ENCODE results near the gene TCF3. TPM values are rescaled to one million over a fixed set of nuclear protein-coding genes. Genes with fewer than 3 reads are reported as not detected.
A peak's percentile ranks its signal among the peaks of the same experiment; 100 is the strongest.

TCF3 gene
- total RNA-seq, 1 experiment from 2014 or later = 128 TPM

DNA sequence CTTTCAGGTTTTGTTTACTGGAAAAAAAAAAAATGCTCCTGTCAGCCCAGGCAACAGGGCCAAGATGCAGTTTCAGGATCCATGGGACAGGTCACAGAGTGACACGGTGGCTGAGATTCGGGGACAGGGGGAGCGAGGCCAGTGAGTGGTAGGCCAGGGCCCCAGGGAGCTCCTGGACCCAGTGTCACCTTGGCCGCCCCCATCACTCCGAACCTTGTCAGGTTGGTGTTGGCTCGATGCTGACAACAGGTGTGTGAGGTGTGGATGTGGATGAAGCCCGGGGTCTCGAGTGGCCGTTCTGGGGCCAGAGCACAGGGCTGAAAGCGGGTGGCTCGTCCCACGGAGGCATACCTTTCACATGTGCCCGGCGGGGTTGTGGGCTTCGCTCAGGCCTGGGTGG lies 41.1 kb downstream of the TCF3 start:
- DNase-seq (ENCODE audit: low read depth in 1 of 2, low spot score in 2 of 2) = no peak
- H3K4me3 ChIP-seq = no peak overlapping the region

DNA sequence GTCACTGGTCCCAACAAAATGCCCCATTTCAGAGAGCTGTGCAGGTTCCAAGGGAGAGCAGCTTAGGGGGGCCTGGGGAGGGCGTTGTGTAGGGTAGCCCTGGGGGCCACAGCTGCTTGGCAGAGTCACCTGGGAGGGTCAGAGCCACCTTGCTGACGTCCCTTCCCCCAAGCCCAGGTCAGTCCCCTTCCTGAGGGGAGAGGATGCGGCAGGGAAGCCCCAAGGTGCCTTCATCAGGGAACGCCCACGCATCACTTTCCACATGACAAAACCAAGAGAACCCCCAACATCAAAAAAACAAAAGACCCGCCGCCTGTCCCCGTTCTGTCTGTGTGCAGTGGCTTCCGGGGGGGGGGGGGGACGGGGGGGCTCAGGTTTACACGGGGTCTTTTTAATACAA lies 41.8 kb downstream of the TCF3 start:
- Histone ChIP-seq H3K4me3 (no peak overlapping the region), H3K36me3 (peaks cover 40% of the 10 kb centered on the region), H3K9me3 (replicated peaks) (no peaks in the 10 kb centered on the region), H3K27me3 (replicated peaks) (no peaks in the 10 kb centered on the region), H3K27ac (no peak overlapping the region), H3K4me1 (replicated peaks) (peaks cover 8% of the 10 kb centered on the region)
- no peak for DNase-seq (ENCODE audit: low read depth in 1 of 2, low spot score in 2 of 2)

More for the DNA sequence above, 41.1 kb downstream of the TCF3 start:
- H3K4me1 ChIP-seq (replicated peaks) = peaks cover 3% of the 10 kb centered on the region
- no peaks in the 10 kb centered on the region for H3K27me3 ChIP-seq (replicated peaks)
- no peak overlapping the region for H3K27ac ChIP-seq
- no peaks in the 10 kb centered on the region for H3K9me3 ChIP-seq (replicated peaks)
- peaks cover 47% of the 10 kb centered on the region for H3K36me3 ChIP-seq

DNA sequence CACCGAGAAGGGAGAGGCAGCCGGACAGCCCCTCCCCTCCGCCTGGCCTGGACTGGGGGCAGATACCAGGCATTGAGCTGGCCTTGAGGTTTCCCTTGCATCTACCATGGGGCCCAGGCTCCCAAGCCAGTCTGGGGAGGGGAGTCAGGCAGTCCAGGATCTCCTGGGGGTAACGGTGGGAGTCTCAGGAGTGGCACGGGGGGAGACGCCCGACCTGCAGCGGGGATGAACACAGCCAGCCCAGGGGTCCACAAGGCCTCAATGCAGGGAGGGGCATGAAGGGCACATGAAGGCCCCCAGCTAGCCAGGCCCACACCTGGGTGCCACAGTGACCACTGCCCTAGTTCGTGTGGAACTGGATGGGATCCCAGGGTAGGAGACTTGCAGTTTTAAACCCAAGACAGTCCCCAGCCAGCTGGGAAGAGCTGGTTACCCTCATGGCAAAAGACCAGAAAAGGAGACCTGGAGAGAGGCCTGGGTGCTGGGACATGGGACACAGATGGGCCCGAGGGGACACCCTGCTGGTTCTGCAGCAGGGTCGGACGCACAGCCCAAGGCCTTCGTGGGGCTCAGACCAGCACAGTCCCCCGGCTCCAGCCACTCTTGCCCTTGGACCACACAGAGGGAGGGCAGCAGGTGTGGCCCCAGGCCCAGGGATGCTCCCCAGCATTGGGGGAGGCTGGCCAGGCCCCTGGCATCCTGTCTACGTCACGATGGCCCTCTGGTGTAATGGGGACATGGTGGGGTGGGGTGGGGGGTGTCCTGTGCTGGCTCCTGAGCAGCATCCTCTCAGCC lies 42.5 kb downstream of the TCF3 start:
- Histone ChIP-seq H3K27me3 (replicated peaks) (no peaks in the 10 kb centered on the region), H3K27ac (no peak overlapping the region), H3K36me3 (peaks cover 38% of the 10 kb centered on the region), H3K4me1 (replicated peaks) (peaks cover 8% of the 10 kb centered on the region), H3K9me3 (replicated peaks) (no peaks in the 10 kb centered on the region), H3K4me3 (no peak overlapping the region)
- no peak for DNase-seq (ENCODE audit: low read depth in 1 of 2, low spot score in 2 of 2)

DNA sequence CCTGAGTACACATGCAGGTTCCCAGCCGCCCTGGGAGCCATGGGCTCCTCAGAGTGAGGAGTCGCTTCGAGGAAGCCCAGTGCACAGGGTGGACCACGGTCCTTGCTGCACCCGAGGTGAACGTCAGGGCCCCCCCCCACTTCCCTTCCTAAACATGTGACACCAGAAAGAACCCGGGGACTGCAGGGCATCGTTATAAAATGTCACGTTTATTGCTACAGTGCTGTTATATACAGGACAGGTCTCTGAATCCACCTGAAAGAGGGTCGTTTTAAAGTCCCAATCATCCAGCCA lies 43.4 kb downstream of the TCF3 start:
- DNase-seq (ENCODE audit: low read depth in 1 of 2, low spot score in 2 of 2) = no peak
- H3K36me3 ChIP-seq = peaks cover 30% of the 10 kb centered on the region
- no peaks in the 10 kb centered on the region for H3K27me3 ChIP-seq (replicated peaks)
- H3K9me3 ChIP-seq (replicated peaks) = no peaks in the 10 kb centered on the region
- H3K4me3 ChIP-seq = no peak overlapping the region
- peaks cover 16% of the 10 kb centered on the region for H3K4me1 ChIP-seq (replicated peaks)
- H3K27ac ChIP-seq = no peak overlapping the region

DNA sequence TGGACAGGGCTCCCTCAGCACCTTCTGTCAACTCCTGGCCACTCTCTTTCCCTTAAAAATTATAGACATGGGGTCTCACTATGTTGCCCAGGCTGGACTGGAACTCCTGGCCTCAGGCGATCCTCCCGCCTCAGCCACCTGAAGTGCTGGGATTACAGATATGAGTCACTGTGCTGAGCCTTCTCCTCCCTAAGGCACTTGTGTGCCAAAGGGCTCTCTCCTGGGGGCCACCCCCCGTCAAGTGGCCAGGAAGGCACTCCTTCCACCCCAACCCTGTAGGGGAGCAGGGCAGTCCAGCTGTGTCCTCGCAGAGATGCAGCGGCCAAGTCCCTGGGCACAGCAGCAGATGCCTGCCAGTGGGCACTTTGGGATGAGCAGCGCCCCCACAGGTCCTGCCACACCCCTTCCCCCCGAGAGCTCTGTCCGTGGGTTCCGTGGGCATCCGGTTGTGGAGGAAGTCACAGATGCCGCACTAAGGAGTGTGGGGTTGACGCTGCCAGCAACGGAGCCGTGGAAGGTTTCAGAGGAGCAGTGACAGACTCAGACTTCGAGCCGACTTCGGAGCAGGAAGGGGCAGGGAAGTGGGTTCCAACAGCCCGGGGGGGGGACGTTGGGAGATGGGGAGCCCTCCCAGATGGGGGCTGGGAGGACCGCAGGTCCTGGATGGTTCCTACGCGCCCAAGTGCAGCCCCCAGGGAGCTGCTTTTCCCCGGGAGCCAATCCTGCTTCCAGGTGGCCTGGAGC lies 43.9 kb downstream of the TCF3 start:
- Histone ChIP-seq H3K27ac (no peak overlapping the region), H3K4me3 (no peak overlapping the region), H3K36me3 (peaks cover 30% of the 10 kb centered on the region), H3K27me3 (replicated peaks) (no peaks in the 10 kb centered on the region), H3K9me3 (replicated peaks) (no peaks in the 10 kb centered on the region), H3K4me1 (replicated peaks) (peaks cover 21% of the 10 kb centered on the region)
- DNase-seq (ENCODE audit: low read depth in 1 of 2, low spot score in 2 of 2) = no peak

DNA sequence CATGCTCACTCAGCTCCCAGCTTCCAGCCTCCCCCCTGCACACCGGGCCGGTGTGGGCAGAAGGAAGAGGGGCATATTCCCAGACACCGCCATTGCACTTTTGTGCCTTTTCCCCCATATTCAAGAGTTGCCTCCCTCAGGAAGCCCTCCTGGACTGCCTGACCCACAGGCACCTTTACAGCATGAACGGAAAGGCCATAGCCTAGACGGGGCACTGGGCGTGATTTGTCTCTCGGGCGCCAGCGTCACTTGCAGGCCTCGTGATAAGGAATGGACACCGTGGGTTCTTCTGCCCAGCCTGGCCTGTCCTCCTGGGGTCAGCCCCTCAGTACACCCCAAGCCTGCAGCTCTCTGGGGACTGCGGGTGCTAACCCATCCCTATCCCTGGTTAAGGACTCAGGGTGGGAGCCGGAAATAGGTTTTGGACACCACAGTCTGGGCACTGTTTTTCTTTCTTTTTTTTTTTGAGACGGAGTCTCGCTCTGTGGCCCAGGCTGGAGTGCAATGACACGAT lies 46.2 kb downstream of the TCF3 start:
- peaks cover 28% of the 10 kb centered on the region for H3K36me3 ChIP-seq
- no peaks in the 10 kb centered on the region for H3K27me3 ChIP-seq (replicated peaks)
- H3K27ac ChIP-seq = peak overlapping the region; percentile 15; the same call in 1 of the 2 replicates
- peaks cover 21% of the 10 kb centered on the region for H3K4me1 ChIP-seq (replicated peaks)
- no peaks in the 10 kb centered on the region for H3K9me3 ChIP-seq (replicated peaks)
- DNase-seq (ENCODE audit: low read depth in 1 of 2, low spot score in 2 of 2) = peak in 1 of 2 experiments; percentile 44
- peak overlapping the region; percentile 84 for H3K4me3 ChIP-seq

DNA sequence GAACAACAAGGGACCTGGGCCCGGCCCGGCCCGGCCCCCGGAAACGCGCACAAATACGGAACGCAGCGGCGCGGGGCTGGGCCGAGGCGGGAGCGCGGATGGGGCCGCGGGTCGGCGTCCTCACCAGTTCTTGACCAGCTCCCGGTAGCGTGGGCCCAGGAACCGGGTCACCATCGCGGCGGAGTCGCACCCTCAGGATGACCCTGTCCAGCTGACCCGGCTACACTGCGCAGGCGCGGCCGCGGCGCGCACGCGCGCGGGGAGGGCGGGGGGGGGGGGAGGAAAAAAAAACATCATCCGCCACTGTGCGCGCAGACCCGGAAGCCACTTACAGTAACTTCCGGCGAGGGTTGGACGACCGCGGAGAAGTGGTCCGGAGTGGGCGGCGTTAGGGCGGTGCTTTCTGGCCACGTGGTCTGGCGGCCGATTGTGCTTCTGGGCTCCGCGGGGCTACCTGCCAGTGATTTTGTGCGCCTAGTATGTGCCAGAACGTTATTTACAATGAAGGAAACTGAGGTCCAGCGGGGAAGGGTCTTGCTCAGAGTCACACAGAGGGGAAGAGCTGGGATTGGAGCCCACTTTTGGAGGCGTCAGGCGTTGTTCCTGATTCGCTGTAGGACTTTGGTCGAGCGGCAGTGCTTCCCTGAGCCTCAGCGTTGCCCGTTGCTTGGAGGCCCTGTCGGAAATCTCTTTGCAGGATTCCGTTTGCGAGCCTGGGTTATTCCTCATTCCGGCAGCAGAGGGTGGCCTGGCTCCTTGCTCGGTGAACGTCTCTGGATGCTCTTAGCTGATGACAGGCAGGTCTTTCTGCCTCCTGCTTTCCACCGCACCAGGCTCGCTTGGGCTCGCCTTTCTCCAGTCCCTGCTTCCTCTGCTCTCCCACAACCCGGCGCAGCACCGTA lies 46.9 kb downstream of the TCF3 start, which contains the start of gene UQCR11:
Gene UQCR11, minus strand, starts transcription at position 227 of the 902 bp plus-strand sequence. Its CDS starts 53 bp downstream, at position 174.
- Histone ChIP-seq H3K36me3 (peaks cover 31% of the 10 kb centered on the region), H3K4me1 (replicated peaks) (peaks cover 21% of the 10 kb centered on the region), H3K4me3 (peak within 1 kb of the TSS; percentile 84), H3K27me3 (replicated peaks) (no peaks in the 10 kb centered on the region), H3K27ac (peak within 1 kb of the TSS; percentile 40), H3K9me3 (replicated peaks) (no peaks in the 10 kb centered on the region)
- DNase-seq (ENCODE audit: low read depth in 1 of 2, low spot score in 2 of 2) = peak; percentile 95

DNA sequence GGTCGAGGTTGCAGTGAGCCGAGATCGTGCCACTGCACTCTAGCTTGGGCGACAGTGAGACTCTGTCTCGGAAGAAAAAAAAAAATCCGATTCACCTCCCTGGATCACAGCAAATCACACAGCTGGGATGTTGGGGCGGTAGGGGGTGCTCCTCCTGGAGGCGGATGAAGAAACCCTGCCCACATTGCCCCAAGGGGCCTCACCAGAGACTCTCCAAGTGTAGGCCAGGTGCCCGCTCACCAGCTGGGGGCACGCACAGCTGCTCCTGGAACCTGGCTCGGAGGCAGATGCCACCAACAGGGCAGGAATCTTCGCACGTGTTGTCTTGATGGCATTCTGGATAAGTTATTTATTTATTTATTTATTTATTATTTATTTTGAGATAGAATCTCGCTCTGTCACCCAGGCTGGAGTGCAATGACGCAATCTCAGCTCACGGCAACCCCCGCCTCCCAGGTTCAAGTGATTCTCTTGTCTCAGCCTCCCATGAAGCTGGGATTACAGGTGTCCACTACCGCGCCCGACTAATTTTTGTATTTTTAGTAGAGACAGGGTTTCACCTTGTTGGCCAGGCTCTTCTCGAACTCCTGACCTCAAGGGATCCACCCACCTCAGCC lies 50.2 kb downstream of the TCF3 start:
- H3K27me3 ChIP-seq (replicated peaks) = no peaks in the 10 kb centered on the region
- DNase-seq (ENCODE audit: low read depth in 1 of 2, low spot score in 2 of 2) = no peak
- H3K4me1 ChIP-seq (replicated peaks) = peaks cover 21% of the 10 kb centered on the region
- H3K4me3 ChIP-seq = no peak overlapping the region
- H3K36me3 ChIP-seq = peaks cover 52% of the 10 kb centered on the region
- H3K9me3 ChIP-seq (replicated peaks) = no peaks in the 10 kb centered on the region
- H3K27ac ChIP-seq = no peak overlapping the region

DNA sequence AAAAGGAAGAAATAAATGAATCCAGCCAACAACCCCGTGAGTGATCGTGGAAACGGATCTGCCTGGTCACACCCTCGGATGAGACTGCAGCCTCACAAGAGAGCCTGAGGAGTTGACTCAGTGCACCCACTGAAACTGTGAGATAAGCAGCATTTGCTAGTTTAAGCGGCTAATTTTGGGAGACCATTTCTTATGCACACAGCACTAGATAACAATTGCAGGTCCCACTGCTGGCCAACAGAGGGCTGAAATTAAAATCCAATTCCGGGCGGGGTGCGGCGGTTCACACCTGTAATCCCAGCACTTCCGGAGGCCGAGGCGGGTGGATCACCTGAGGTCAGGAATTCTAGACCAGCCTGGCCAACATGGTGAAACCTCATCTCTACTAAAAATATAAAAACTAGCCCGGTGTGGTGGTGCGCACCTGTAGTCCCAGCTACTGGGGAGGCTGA lies 50.8 kb downstream of the TCF3 start:
- no peak overlapping the region for H3K27ac ChIP-seq
- peaks cover 57% of the 10 kb centered on the region for H3K36me3 ChIP-seq
- no peak for DNase-seq (ENCODE audit: low read depth in 1 of 2, low spot score in 2 of 2)
- no peak overlapping the region for H3K4me3 ChIP-seq
- peaks cover 21% of the 10 kb centered on the region for H3K4me1 ChIP-seq (replicated peaks)
- H3K27me3 ChIP-seq (replicated peaks) = no peaks in the 10 kb centered on the region
- H3K9me3 ChIP-seq (replicated peaks) = no peaks in the 10 kb centered on the region

DNA sequence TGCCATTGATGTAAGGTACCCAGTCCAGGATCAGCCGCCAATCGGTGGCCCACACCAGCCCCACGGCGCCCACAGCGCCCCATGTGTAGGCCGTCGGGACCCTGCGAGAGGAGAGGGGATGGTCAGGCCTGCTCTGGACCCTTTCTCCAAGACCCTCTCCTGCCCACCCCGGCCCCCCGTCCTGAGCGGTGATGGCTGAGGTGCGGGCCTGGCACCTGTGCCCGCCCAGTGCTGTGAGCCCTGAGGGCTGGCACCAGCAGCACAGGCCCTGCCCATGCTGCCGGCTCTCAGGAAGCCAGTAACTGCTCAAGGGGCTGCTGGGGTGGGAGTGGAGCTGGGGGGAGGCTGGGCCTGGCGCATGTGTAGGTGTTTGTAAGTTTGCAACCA lies 53.0 kb downstream of the TCF3 start:
- peaks cover 65% of the 10 kb centered on the region for H3K36me3 ChIP-seq
- no peaks in the 10 kb centered on the region for H3K27me3 ChIP-seq (replicated peaks)
- H3K4me1 ChIP-seq (replicated peaks) = peaks cover 9% of the 10 kb centered on the region
- DNase-seq (ENCODE audit: low read depth in 1 of 2, low spot score in 2 of 2) = no peak
- no peak overlapping the region for H3K27ac ChIP-seq
- no peaks in the 10 kb centered on the region for H3K9me3 ChIP-seq (replicated peaks)
- no peak overlapping the region for H3K4me3 ChIP-seq

DNA sequence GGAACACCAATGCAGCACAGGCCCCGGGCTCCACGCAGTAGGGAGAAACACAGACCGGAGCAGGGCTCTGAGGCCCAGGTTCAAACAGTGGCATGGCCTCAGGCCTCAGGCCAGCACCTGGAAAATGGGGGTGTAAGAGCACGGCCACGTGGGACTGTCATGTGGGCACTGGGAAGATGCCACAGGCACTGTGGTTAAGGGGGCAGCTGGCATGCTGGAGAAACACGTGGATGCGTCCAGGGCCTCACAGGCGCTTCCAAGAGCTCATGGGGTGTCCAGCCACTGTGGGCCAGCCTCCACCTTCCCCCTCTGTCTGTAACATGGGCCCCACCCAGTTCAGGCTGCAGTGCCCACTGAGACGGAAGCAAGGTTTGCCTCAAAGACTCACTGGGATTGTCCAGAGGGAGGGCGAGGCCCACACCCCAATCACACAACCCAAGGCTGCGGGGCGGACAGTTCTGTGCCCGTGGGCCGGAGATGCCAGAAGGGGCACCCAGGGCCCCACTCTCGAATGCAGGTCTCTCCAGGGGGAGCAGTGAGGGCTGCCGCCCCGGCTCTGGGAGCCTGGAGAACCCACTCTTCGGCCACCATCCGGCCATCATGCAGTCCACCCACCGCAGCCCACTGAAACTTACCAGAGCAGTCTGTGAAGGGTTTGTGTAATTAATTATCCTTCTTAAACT lies 53.5 kb downstream of the TCF3 start:
- Histone ChIP-seq H3K27me3 (replicated peaks) (no peaks in the 10 kb centered on the region), H3K9me3 (replicated peaks) (no peaks in the 10 kb centered on the region), H3K27ac (no peak overlapping the region), H3K4me3 (no peak overlapping the region), H3K36me3 (peaks cover 70% of the 10 kb centered on the region), H3K4me1 (replicated peaks) (peaks cover 4% of the 10 kb centered on the region)
- DNase-seq (ENCODE audit: low read depth in 1 of 2, low spot score in 2 of 2) = no peak

DNA sequence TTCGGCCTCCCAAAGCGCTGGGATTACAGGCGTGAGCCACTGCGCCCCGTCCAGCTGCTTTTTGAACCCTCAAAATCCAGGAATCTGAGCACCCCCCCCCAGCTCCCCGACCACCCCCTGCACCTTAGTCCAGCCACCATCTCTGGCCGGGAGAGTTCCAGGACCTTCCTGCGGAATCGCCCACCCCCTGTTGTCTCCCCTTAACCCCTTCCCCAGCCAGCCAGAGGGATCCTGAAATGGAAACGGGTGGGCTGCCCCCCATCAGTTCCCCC lies 59.0 kb downstream of the TCF3 start:
- DNase-seq (ENCODE audit: low read depth in 1 of 2, low spot score in 2 of 2) = no peak
- Histone ChIP-seq H3K27ac (no peak overlapping the region), H3K4me1 (replicated peaks) (peaks cover 15% of the 10 kb centered on the region), H3K9me3 (replicated peaks) (no peaks in the 10 kb centered on the region; the same call in 1 of the 2 replicates), H3K36me3 (peaks cover 56% of the 10 kb centered on the region), H3K27me3 (replicated peaks) (no peaks in the 10 kb centered on the region), H3K4me3 (peak overlapping the region; percentile 89; the same call in 1 of the 2 replicates)
